IMR-90 (cell line): Measurements from ENCODE around the gene PTK7. TPM values are rescaled to one million over a fixed set of nuclear protein-coding genes. Genes with fewer than 3 reads are reported as not detected.

Experiments used
- ATAC-seq: fragments of 200-7000 bp; cut with Tn5 transposase; 2 replicates; pipeline ENCODE4 v1.9.1; 2020; ENCODE audit warnings: low read depth, mild to moderate bottlenecking, moderate library complexity
- BruUV-seq: library from RNA; stranded (reverse); fragments of 400-500 nt; replicated peaks from 2 replicates; lab custom pipeline; 2021; lab: Mats Ljungman, UMichigan
- CTCF ChIA-PET: fragments of 300-600 bp; formaldehyde crosslinking; extraction: SDS; loops from one replicate; lab custom pipeline; 2021; ENCODE audit warnings: antibody characterized with exemption; lab: Yijun Ruan, JAX
- POLR2A ChIA-PET: fragments of 300-600 bp; sonication (Branson Sonifier 250); formaldehyde crosslinking; loops from one replicate; lab custom pipeline; 2022; ENCODE audit warnings: antibody characterized with exemption; ENCODE audit not compliant: unreplicated experiment; lab: Charles Lee
- DNase-seq: peaks from one replicate; pipeline ENCODE4 v3.0.0; 2013
- H2AFZ ChIP-seq: replicated peaks from 2 replicates; pipeline ENCODE3; 2013; ENCODE audit warnings: low read length, mild to moderate bottlenecking; ENCODE audit not compliant: poor library complexity
- H2AK5ac ChIP-seq: 2 replicates; pipeline ENCODE4 v1.6.1; 2013; ENCODE audit warnings: low read depth, low read length, inconsistent platforms
- H2AK9ac ChIP-seq: replicated peaks from 2 replicates; pipeline ENCODE3; 2013; ENCODE audit warnings: mild to moderate bottlenecking, low read depth, low read length, moderate library complexity; ENCODE audit not compliant: poor library complexity
- H2BK120ac ChIP-seq: 2 replicates; pipeline ENCODE4 v1.6.1; 2013; ENCODE audit warnings: low read depth, low read length, inconsistent platforms
- H2BK15ac ChIP-seq: 3 replicates; pipeline ENCODE4 v1.6.1; 2013; ENCODE audit warnings: low read depth, low read length, inconsistent platforms
- H2BK20ac ChIP-seq: 2 replicates; pipeline ENCODE4 v1.6.1; 2013; ENCODE audit warnings: low read depth, mild to moderate bottlenecking, inconsistent platforms, low read length, moderate library complexity
- H2BK5ac ChIP-seq: 2 replicates; pipeline ENCODE4 v1.6.1; 2013; ENCODE audit warnings: mild to moderate bottlenecking, low read depth, low read length, inconsistent platforms; ENCODE audit not compliant: poor library complexity, severe bottlenecking
- H3K14ac ChIP-seq: replicated peaks from 2 replicates; pipeline ENCODE4 v1.6.1; 2013; ENCODE audit warnings: low read depth, low read length, inconsistent platforms
- H3K18ac ChIP-seq: 2 replicates; pipeline ENCODE4 v1.6.1; 2013; ENCODE audit warnings: low read depth, low read length, control low read depth
- H3K23ac ChIP-seq: 2 replicates; pipeline ENCODE4 v1.6.1; 2013; ENCODE audit warnings: low read depth, low read length, inconsistent platforms
- H3K27ac ChIP-seq: 2 replicates; pipeline ENCODE4 v1.5.1; 2013; ENCODE audit warnings: mild to moderate bottlenecking, control low read depth, low read length; ENCODE audit not compliant: insufficient read depth
- H3K27me3 ChIP-seq: 2 replicates; pipeline ENCODE4 v1.6.1; 2013; ENCODE audit warnings: low read length; ENCODE audit not compliant: control insufficient read depth, insufficient read depth
- H3K36me3 ChIP-seq: 2 replicates; pipeline ENCODE4 v1.6.1; 2013; ENCODE audit warnings: low read length, mixed read lengths; ENCODE audit not compliant: control insufficient read depth, insufficient read depth
- H3K4ac ChIP-seq: 2 replicates; pipeline ENCODE4 v1.6.1; 2013; ENCODE audit warnings: low read depth, low read length, inconsistent platforms
- H3K4me1 ChIP-seq: 2 replicates; pipeline ENCODE4 v1.6.1; 2013; ENCODE audit warnings: low read length, mixed read lengths; ENCODE audit not compliant: control insufficient read depth, insufficient read depth
- H3K4me2 ChIP-seq: 2 replicates; pipeline ENCODE4 v1.6.1; 2013; ENCODE audit warnings: low read depth, mild to moderate bottlenecking, control low read depth, low read length, moderate library complexity
- H3K4me3 ChIP-seq: 2 replicates; pipeline ENCODE4 v1.5.1; 2013; ENCODE audit warnings: low read depth, mild to moderate bottlenecking, control low read depth, low read length, moderate library complexity; ENCODE audit not compliant: insufficient read depth
- H3K56ac ChIP-seq: 2 replicates; pipeline ENCODE4 v1.6.1; 2013; ENCODE audit warnings: low read length, inconsistent platforms; ENCODE audit not compliant: insufficient read depth; ENCODE audit errors: extremely low read depth
- H3K79me1 ChIP-seq, 2 experiments: 2 replicates each; pipeline ENCODE4 v1.6.1; 2013; ENCODE audit warnings: low read length in 2 of 2, inconsistent platforms in 1 of 2, low read depth in 1 of 2
- H3K9ac ChIP-seq: 2 replicates; pipeline ENCODE4 v1.6.1; 2013; ENCODE audit warnings: low read depth, low read length, control low read depth
- H3K9me1 ChIP-seq: 2 replicates; pipeline ENCODE4 v1.6.1; 2013; ENCODE audit warnings: low read length, inconsistent platforms; ENCODE audit not compliant: insufficient read depth
- H3K9me3 ChIP-seq: 2 replicates; pipeline ENCODE4 v1.6.1; 2013; ENCODE audit warnings: low read length; ENCODE audit not compliant: control insufficient read depth, insufficient read depth
- H4K20me1 ChIP-seq: 2 replicates; pipeline ENCODE4 v1.6.1; 2013; ENCODE audit warnings: low read length, inconsistent platforms; ENCODE audit not compliant: insufficient read depth
- H4K5ac ChIP-seq: 2 replicates; pipeline ENCODE4 v1.6.1; 2013; ENCODE audit warnings: mild to moderate bottlenecking, low read depth, low read length, control low read depth
- H4K8ac ChIP-seq, 2 experiments: 2 replicates each; pipeline ENCODE4 v1.6.1; 2013; ENCODE audit warnings: low read depth in 2 of 2, low read length in 2 of 2, control low read depth in 1 of 2, inconsistent platforms in 1 of 2
- H4K91ac ChIP-seq: 2 replicates; pipeline ENCODE4 v1.6.1; 2013; ENCODE audit warnings: low read depth, low read length, inconsistent platforms; ENCODE audit not compliant: insufficient read depth
- CEBPB ChIP-seq: IDR thresholded peaks from 2 replicates; pipeline ENCODE4 v1.6.1; 2012; ENCODE audit warnings: low read depth, low read length, improper control_type of control experiment
- CTCF ChIP-seq: conservative IDR thresholded peaks from 2 replicates; pipeline ENCODE4 v1.5.1; 2012; ENCODE audit warnings: mild to moderate bottlenecking, low read depth, low read length, improper control_type of control experiment
- ELK1 ChIP-seq: fragments of 150-350 bp; IDR thresholded peaks from 2 replicates; pipeline ENCODE4 v1.6.1; 2016; ENCODE audit warnings: low read depth, mild to moderate bottlenecking, low read length, moderate library complexity, borderline replicate concordance
- FOS ChIP-seq: fragments of 150-350 bp; IDR thresholded peaks from 2 replicates; pipeline ENCODE4 v1.6.1; 2016; ENCODE audit warnings: low read depth, low read length
- MAFK ChIP-seq: IDR thresholded peaks from 2 replicates; pipeline ENCODE4 v1.6.1; 2012; ENCODE audit warnings: low read depth, low read length, improper control_type of control experiment
- MAZ ChIP-seq: IDR thresholded peaks from 2 replicates; pipeline ENCODE4 v1.6.1; 2012; ENCODE audit warnings: low read depth, mild to moderate bottlenecking, low read length, improper control_type of control experiment, moderate library complexity, borderline replicate concordance
- MXI1 ChIP-seq: IDR thresholded peaks from 2 replicates; pipeline ENCODE4 v1.6.1; 2012; ENCODE audit warnings: low read depth, mild to moderate bottlenecking, low read length, moderate library complexity, borderline replicate concordance
- NFE2L2 ChIP-seq: fragments of 150-350 bp; IDR thresholded peaks from 2 replicates; pipeline ENCODE4 v1.6.1; 2016; ENCODE audit warnings: low read depth, mild to moderate bottlenecking, low read length
- RAD21 ChIP-seq: IDR thresholded peaks from 2 replicates; pipeline ENCODE4 v1.6.1; 2012; ENCODE audit warnings: low read length, improper control_type of control experiment
- RCOR1 ChIP-seq: IDR thresholded peaks from 2 replicates; pipeline ENCODE4 v1.6.1; 2012; ENCODE audit warnings: mild to moderate bottlenecking, low read length, improper control_type of control experiment; ENCODE audit not compliant: insufficient replicate concordance
- SMC3 ChIP-seq: fragments of 150-350 bp; IDR thresholded peaks from 2 replicates; pipeline ENCODE4 v1.6.1; 2016; ENCODE audit warnings: low read depth, mild to moderate bottlenecking, antibody characterized with exemption, low read length, moderate library complexity
- USF2 ChIP-seq: fragments of 150-350 bp; IDR thresholded peaks from 2 replicates; pipeline ENCODE4 v1.6.1; 2017; ENCODE audit warnings: mild to moderate bottlenecking, antibody characterized with exemption, low read length, low read depth
- WGBS, 2 experiments: methylation state at CpG; one replicate each; pipeline versions ENCODE4 v1.1.5 to v1.1.7; 2013; ENCODE audit warnings: missing lambda C conversion rate in 2 of 2; ENCODE audit not compliant: insufficient read length in 1 of 2; ENCODE audit errors: extremely low coverage in 2 of 2; 5-methylcytosine and 5-hydroxymethylcytosine counted together
- dilution Hi-C: fragments of 300-500 bp; cut with HindIII; formaldehyde crosslinking; loops from one replicate; pipeline ENCODE4 v1.14.3; 2018; ENCODE audit warnings: low sequenced_read_pairs; ENCODE audit not compliant: unreplicated experiment
- in situ Hi-C: fragments of 300-500 bp; cut with MboI; formaldehyde crosslinking; loops from 3 replicates; pipeline ENCODE4 v1.14.3; 2019; ENCODE audit warnings: low sequenced_read_pairs, inconsistent platforms, mixed read lengths
- intact Hi-C: fragments of 100-400 bp; cut with micrococcal nuclease; formaldehyde crosslinking; loops from 2 replicates; pipeline ENCODE4 v1.10.0; 2022
- polyA plus RNA-seq, 3 experiments: library from polyadenylated mRNA; depleted of rRNA; stranded (reverse); fragments of >200 nt; gene quantifications; 2 replicates each; pipeline ENCODE4 v1.2.3, GENCODE V29; 2012; ENCODE audit warnings: low replicate concordance in 1 of 3
- total RNA-seq: library from RNA; depleted of rRNA; stranded (reverse); fragments of >200 nt; gene quantifications from 2 replicates; pipeline ENCODE4 v1.2.3, GENCODE V29; 2012

The PTK7 gene
- total and polyA plus RNA-seq, 2 of the 4 experiments (the other 2 are of a cell fraction): 47.1 to 142 TPM

GRCh38 chr6:43146709-43147688 lies 70.9 kb downstream of the PTK7 start:
- intact Hi-C loops: no loop called here
- dilution Hi-C loops: no loop called here
- peaks cover 5 to 22% of the 10 kb centered on the region in 2 experiments; a peak in 2 of 4 replicates for H3K79me1 ChIP-seq
- peaks cover 6% of the 10 kb centered on the region; the same call in 1 of the 2 replicates for H4K20me1 ChIP-seq
- H3K4ac ChIP-seq: no peak overlapping the region
- no peak overlapping the region for H3K56ac ChIP-seq
- no TSS peak for BruUV-seq
- TF ChIP-seq NFE2L2 (no peak), USF2 (no peak), CTCF (no peak), MXI1 (no peak), SMC3 (no peak), RCOR1 (no peak), ELK1 (no peak), RAD21 (no peak), MAFK (no peak), FOS (no peak), MAZ (no peak), CEBPB (no peak)
- no peak overlapping the region for H4K8ac ChIP-seq
- H3K27ac ChIP-seq: no peak overlapping the region
- no peak overlapping the region for H4K91ac ChIP-seq
- 0 out of 2 replicates have a peak, but pooled peaks cover 3% of the 10 kb centered on the region for H3K9me1 ChIP-seq
- H3K36me3 ChIP-seq: peaks cover 42% of the 10 kb centered on the region
- H3K4me3 ChIP-seq: no peak overlapping the region
- whole genome bisulfite sequencing, 2 experiments: 100% methylated on average over 1 of the region's 8 CpGs; no CpG with 5 or more reads in 1 of the 2 experiments
- H2AK9ac ChIP-seq: no peak overlapping the region
- no peak overlapping the region for H2BK20ac ChIP-seq
- ChIA-PET POLR2A (no interaction called here), CTCF (no interaction called here)
- no peak overlapping the region for H3K23ac ChIP-seq
- H3K18ac ChIP-seq: no peak overlapping the region
- no peak overlapping the region for H2AFZ ChIP-seq
- H3K14ac ChIP-seq: no peak overlapping the region
- H3K9ac ChIP-seq: no peak overlapping the region
- no peaks in the 10 kb centered on the region for H3K9me3 ChIP-seq
- ATAC-seq (no peak), DNase-seq (no peak)
- H2BK5ac ChIP-seq: no peak overlapping the region
- no peak overlapping the region for H3K4me2 ChIP-seq
- H2BK120ac ChIP-seq: no peak overlapping the region
- no peak overlapping the region for H2AK5ac ChIP-seq
- H3K4me1 ChIP-seq: peaks cover 11% of the 10 kb centered on the region
- H4K5ac ChIP-seq: no peak overlapping the region
- no peaks in the 10 kb centered on the region for H3K27me3 ChIP-seq
- no peak overlapping the region for H2BK15ac ChIP-seq
- in situ Hi-C loops: loop anchor here (10.0 kb wide), 1 partner anchor 242 kb away; no protein-coding TSS in a partner anchor
